Right lobe of liver (tissue), 4 donors: Measurements from ENCODE around the gene KCNMA1.

ENCODE experiments used
- POLR2A ChIP-seq: fragments of 450-650 bp; IDR thresholded peaks from one replicate; pipeline ENCODE4 v1.6.1; 2017; ENCODE audit warnings: antibody characterized with exemption, mild to moderate bottlenecking
- TF ChIP-seq, protein P1 (sequence below), 4 donors: fragments of 200-600 bp in 3 of 4; fragments of 450-650 bp in 1 of 4; IDR thresholded peaks; one replicate each; pipeline versions ENCODE4 v1.5.1 to v1.8.0; 2016 to 2022; ENCODE audit warnings: antibody characterized with exemption in 4 of 4, mild to moderate bottlenecking in 2 of 4
- donor health status: DM: no; HTN: no; CAD: no.
- donor health status: DM: no; HTN: no; CAD: no.
- donor health status: DM: no; HTN: yes; CAD: no.

DNA sequence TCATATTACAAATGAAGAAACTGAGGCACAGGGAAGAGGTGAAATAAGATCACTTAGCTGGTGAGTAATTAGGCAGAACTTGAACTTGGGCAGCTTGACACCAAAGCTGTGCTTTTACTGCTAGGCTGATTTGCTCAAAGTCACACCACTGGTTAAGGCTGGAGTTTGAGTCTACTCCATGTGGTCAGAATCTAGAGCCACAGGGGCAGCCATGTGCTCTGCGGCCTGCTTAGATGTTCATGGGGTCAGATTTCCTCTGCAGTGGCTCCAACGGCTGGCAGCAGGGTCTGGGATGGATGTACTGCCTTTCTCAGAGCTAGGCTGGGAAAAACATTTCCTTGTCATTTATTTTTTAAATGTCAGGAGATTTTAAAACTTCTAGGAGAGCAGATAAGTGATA is 417.5 kb downstream of the KCNMA1 start:
- TF ChIP-seq, protein P1, sequence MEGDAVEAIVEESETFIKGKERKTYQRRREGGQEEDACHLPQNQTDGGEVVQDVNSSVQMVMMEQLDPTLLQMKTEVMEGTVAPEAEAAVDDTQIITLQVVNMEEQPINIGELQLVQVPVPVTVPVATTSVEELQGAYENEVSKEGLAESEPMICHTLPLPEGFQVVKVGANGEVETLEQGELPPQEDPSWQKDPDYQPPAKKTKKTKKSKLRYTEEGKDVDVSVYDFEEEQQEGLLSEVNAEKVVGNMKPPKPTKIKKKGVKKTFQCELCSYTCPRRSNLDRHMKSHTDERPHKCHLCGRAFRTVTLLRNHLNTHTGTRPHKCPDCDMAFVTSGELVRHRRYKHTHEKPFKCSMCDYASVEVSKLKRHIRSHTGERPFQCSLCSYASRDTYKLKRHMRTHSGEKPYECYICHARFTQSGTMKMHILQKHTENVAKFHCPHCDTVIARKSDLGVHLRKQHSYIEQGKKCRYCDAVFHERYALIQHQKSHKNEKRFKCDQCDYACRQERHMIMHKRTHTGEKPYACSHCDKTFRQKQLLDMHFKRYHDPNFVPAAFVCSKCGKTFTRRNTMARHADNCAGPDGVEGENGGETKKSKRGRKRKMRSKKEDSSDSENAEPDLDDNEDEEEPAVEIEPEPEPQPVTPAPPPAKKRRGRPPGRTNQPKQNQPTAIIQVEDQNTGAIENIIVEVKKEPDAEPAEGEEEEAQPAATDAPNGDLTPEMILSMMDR (IDR thresholded peaks at IDR 0.05) = no peak
- TF ChIP-seq POLR2A = no peak
